GM23248 (cell line): Measurements from ENCODE around the gene PCCB.

Experiments used
- EZH2 ChIP-seq: fragments of 200-600 bp; sonication (generic); IDR thresholded peaks from 2 replicates; pipeline ENCODE4 v1.6.1; 2018; ENCODE audit warnings: antibody characterized with exemption, mild to moderate bottlenecking; ENCODE audit not compliant: insufficient read depth, poor library complexity, severe bottlenecking
- EZH2phosphoT487 ChIP-seq: fragments of 200-600 bp; sonication (generic); IDR thresholded peaks from 2 replicates; pipeline ENCODE4 v1.6.1; 2018; ENCODE audit warnings: antibody characterized with exemption, moderate library complexity, mild to moderate bottlenecking, low read depth; ENCODE audit not compliant: insufficient read depth

DNA sequence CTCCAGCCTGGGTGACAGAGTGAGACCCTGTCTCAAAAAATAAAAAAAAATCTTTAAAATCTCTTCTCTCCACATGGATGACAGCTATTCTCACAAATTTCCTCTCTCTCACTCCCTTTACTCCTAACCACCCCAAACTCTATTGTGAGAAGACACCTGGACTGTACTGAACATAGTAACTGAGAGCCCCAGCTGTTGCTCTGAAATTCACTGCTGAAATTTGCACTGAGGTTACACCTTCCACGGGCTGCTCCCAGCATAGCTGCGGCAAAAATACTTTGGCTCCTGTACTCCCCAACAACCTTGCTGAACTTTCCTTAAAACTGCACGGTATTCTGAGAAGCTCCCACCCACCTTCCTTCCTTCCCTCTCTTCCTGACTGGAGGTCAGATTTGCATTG lies 4.4 kb upstream of the PCCB start:
- TF ChIP-seq EZH2 (no peak), EZH2phosphoT487 (no peak)
